Mesenteric fat pad (tissue), 1 donor: Measurements from ENCODE around the gene EPHB2. TPM values are rescaled to one million over a fixed set of nuclear protein-coding genes. Genes with fewer than 3 reads are reported as not detected.

Source experiments
- DNase-seq: peaks from one replicate; pipeline ENCODE4 v3.0.0-alpha.2; 2020; ENCODE audit warnings: low spot score
- total RNA-seq: library from RNA; stranded (reverse); fragmentation: NEBNext Ultra II Directional; extraction: Animal tissue kit (Norgen Biotek cat#: 25700); gene quantifications from one replicate; pipeline ENCODE4 v1.2.1, GENCODE V29; 2021
- donor health status: DM: yes; HTN: yes; CAD: no.

The EPHB2 gene
- total RNA-seq, 1 donor from 2014 or later, result 5.7 TPM

DNA sequence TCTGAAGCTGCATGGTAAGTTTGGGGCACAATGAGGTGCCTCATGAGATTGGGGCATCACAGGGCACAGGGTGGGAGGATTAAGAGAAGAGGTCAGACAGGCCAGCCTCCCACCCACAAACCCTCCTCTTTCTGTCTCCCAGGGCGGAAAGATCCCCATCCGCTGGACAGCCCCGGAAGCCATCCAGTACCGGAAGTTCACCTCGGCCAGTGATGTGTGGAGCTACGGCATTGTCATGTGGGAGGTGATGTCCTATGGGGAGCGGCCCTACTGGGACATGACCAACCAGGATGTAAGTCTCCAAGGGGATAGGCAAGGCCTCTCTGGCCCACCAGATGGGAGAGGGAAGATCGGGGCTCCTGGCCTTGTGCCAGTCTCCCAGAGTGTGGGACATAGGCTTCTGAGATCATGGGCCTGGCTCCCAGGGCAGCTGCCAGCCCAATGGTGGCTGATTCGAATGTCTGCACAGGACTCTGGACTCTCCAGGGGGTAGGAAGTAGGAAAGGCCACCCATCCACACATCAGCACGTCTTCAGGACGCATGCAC is 198.3 kb downstream of the EPHB2 start:
- no peak for DNase-seq

DNA sequence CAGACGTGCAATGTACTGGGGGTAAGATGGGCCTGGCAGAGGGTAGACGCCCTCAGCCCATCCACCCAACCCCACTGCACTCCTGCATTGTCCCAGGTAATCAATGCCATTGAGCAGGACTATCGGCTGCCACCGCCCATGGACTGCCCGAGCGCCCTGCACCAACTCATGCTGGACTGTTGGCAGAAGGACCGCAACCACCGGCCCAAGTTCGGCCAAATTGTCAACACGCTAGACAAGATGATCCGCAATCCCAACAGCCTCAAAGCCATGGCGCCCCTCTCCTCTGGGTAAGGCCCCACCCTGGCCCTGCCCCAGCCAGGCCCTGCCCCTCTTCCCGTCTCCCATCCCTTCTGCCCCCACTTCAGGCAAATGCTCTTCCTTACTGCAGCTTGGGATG is 199.6 kb downstream of the EPHB2 start:
- DNase-seq, result no peak

DNA sequence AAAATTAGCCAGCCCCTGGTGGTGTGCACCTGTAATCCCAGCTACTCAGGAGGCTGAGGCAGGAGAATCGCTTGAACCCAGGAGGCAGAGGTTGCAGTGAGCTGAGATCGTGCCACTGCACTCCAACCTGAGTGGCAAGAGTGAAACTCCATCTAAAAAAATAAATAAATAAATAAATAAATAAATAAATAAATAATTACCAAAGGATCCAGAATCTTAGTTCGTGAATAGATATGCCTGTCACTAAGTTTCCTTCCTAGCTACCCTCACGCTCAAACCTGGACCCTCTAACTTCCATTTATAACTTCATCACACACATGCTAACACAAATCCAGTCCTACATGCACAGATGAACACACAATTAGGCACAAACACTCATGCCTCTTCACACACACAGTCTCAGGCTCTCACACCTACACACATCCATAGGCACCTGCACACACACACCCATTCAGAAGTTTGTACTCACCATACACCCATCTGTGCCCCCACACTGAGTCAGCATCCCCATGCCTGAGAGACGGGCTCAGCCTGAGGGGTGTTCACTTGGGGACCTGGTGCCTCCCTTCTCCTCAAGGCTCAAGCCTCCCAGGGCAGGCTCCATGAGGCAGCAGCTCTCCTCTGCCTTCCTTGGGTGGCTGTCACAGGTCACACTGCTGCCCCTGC is 200.5 kb downstream of the EPHB2 start:
- no peak for DNase-seq

DNA sequence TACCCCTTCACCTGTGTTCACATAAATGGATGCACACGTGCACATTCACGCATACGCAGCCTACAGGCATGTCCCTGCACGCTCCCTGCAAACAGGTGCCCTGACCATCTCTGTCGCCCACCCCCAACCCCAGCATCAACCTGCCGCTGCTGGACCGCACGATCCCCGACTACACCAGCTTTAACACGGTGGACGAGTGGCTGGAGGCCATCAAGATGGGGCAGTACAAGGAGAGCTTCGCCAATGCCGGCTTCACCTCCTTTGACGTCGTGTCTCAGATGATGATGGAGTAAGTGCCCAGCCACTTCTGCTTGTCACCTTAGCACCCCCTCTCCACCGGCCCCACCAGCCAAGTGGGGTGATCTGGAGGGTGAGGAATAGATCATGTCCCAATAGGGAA is 201.7 kb downstream of the EPHB2 start:
- DNase-seq, result no peak

DNA sequence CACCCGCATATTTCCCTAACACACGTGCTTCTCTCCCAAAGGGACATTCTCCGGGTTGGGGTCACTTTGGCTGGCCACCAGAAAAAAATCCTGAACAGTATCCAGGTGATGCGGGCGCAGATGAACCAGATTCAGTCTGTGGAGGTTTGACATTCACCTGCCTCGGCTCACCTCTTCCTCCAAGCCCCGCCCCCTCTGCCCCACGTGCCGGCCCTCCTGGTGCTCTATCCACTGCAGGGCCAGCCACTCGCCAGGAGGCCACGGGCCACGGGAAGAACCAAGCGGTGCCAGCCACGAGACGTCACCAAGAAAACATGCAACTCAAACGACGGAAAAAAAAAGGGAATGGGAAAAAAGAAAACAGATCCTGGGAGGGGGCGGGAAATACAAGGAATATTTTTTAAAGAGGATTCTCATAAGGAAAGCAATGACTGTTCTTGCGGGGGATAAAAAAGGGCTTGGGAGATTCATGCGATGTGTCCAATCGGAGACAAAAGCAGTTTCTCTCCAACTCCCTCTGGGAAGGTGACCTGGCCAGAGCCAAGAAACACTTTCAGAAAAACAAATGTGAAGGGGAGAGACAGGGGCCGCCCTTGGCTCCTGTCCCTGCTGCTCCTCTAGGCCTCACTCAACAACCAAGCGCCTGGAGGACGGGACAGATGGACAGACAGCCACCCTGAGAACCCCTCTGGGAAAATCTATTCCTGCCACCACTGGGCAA is 202.9 kb downstream of the EPHB2 start:
- no peak for DNase-seq

DNA sequence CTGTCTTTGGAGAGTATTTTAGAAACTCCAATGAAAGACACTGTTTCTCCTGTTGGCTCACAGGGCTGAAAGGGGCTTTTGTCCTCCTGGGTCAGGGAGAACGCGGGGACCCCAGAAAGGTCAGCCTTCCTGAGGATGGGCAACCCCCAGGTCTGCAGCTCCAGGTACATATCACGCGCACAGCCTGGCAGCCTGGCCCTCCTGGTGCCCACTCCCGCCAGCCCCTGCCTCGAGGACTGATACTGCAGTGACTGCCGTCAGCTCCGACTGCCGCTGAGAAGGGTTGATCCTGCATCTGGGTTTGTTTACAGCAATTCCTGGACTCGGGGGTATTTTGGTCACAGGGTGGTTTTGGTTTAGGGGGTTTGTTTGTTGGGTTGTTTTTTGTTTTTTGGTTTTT is 203.5 kb downstream of the EPHB2 start:
- DNase-seq, result no peak

GRCh38 chr1:22914633-22915217 is 204.1 kb downstream of the EPHB2 start:
- DNase-seq, result no peak

- no peak for DNase-seq
Measured at GRCh38 chr1:22915231-22915630, 204.6 kb downstream of the EPHB2 start.

- no peak for DNase-seq
Measured at GRCh38 chr1:22915816-22916470, 205.3 kb downstream of the EPHB2 start.

- no peak for DNase-seq
Measured at GRCh38 chr1:22916471-22916820, 205.8 kb downstream of the EPHB2 start.

GRCh38 chr1:22917989-22918388 is 207.3 kb downstream of the EPHB2 start:
- no peak for DNase-seq

GRCh38 chr1:22918644-22919043 is 208.0 kb downstream of the EPHB2 start:
- DNase-seq, result no peak

GRCh38 chr1:22919341-22920025 is 208.8 kb downstream of the EPHB2 start:
- no peak for DNase-seq

DNA sequence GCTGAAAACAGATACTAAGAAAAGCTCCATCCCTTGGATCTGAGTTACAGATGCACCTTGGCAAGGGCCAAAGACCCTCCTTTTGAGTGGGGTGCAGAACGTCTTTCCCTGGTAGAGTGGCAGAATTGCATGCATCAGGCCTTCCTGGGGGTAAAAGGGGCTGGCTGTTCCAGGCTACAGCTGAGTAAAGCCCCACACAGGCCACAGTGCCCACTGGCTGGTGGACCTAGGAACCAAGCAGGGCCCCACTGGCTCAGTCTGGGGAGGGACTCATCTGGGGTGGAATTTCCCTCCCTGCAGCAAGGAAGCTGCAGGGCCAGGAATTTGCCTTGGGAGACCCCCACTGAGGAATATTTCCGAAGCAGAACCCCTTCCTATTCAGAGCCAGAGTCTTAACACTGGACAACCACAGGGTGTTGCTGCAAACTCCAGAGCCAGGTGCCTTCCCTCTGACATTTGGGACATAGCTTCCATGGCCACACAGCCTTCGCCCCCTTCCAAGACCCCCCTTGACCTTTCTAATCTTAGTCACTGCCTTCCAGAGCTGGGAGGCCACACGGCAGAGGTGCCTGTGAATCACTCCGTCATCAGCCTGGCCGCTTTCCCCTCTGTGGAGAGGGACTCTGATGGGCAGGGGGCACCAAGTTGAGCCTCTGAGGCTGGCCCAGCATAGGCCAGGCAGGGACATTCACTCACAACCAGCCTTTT is 209.5 kb downstream of the EPHB2 start:
- DNase-seq, result no peak

- DNase-seq, result no peak
Measured at GRCh38 chr1:22920734-22921451, 210.3 kb downstream of the EPHB2 start.

- no peak for DNase-seq
Measured at GRCh38 chr1:22921452-22922126, 210.9 kb downstream of the EPHB2 start.

- no peak for DNase-seq
Measured at GRCh38 chr1:22922640-22923039, 212.0 kb downstream of the EPHB2 start.

GRCh38 chr1:22925111-22925510 is 214.5 kb downstream of the EPHB2 start:
- peak; percentile 81 for DNase-seq

DNA sequence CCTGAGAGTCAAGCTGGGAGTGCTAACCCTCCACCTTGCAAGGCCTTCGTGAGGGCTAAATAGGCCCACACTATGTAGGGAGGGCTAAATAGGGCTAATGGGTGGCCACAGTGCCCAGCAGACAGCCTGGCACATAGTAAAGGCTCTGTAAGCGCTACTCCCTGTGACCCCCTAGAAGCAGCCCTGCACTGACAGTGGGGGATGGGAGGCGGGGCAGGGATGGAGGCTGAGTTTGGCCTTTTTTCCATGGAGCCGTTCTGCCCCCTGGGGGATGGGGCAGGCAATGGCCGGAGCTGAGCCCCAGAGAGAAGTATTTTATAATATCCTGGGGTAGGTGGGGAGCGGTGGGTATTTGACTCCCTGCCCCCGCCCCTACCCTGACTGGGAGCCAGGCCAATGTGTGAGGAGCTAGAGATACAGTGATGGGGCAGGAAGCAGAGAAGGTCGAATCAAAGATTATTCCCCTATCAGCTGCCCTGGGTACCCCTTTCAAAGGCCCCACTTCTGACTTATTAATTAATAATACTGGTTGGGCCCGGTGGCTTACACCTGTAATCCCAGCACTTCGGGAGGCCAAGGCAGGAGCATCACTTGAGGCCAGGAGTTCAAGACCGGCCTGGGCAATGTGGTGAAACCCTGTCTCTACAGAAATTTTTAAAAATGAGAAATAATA is 219.7 kb downstream of the EPHB2 start:
- DNase-seq, result peak; percentile 87
